HG02759 (cell line): ENCODE measurements around the gene FBXO42.
A peak's percentile ranks its signal among the peaks of the same experiment; 100 is the strongest.

Experiments used
- ATAC-seq: cut with Tn5 transposase; IDR thresholded peaks from one replicate; pipeline ENCODE4 v1.9.1; 2021; ENCODE audit warnings: mild to moderate bottlenecking, moderate library complexity; ENCODE audit not compliant: unreplicated experiment

FBXO42 gene

DNA sequence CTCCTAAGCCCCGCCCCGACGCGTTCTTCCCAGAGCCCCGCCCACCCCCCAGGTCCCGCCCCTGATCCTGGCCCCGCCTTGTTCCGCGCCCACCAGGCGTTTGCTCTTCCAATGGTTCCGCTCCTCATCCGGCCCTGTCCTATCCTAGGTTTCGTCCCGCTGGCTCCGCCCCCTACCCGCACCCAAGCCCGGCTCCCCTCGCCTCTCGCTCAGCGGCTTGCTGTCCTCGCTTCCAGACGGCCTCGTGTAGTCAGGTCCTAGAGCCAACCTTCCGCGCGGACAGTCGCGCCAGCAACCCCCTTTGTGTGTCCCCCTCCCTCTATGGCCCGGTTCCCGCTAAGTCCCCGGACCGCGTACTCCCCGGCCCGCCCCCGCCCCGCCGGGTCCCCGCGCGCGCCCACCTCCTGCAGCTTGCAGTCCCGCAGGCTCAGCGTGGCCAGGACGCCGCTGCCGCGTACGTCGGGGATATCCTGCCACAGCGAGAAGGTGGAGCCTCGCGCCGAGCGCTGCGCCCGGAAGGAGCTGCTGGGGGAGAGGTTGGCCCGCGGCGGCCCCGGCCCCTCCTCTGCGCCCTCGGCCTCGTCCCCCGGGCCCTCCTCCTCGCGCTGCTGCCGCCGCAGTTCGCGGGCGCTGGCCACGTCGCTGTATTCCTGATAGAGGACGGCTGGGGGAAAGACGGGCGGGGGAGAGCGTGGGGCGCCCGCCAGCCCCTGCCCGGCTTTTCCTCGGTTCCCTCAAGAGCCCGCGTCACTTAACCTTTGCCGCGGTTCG is 145.5 kb downstream of the FBXO42 start:
- peak; percentile 77 for ATAC-seq

DNA sequence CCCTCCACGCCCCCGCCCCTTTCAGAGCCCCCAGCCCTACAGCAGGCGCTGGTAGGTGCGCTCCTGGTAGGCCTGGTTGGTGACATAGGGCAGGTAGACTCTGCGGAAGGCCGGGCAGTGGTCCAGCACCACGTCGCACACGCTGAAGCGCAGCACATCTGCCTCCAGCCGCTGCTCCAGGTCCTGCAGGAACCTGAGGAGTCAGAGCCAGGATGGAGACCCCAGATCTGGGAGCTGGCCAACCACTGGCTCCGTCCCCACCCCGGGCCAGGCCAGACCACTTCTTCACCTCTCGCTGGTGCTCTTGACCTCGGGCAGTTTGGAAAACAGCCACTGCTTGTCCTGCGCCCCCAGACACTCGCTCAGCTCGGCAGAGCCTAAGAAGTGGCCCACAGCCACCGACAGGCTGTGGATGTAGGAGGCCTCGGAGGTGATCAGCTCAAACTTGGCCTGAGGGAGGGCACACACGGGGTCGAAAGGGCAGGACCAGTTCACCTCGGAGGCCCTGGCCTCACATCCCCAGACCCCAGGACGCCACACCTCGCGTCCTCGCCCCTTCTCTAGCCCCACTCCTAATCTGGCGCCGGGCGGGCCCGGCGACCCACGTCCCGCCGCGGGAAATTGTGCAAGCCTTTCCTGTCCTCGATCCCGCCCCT is 146.3 kb downstream of the FBXO42 start:
- ATAC-seq, result no peak

DNA sequence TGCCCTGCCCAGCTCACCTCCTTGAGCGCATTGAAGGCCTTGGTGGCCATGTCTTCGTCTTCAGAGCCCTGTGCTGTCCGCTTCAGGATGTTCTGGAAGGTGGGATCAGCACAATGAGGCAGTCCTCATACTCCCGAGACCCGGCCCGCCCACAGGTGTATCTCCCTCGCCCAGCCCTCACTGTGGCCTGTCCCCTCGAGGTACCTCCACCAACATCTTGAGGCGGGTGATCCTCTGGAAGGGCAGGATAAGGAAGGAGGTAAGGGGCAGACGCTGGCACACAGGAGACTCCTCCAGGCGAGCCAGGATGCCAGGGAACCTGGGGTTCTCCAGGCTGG is 147.0 kb downstream of the FBXO42 start:
- ATAC-seq, result no peak

DNA sequence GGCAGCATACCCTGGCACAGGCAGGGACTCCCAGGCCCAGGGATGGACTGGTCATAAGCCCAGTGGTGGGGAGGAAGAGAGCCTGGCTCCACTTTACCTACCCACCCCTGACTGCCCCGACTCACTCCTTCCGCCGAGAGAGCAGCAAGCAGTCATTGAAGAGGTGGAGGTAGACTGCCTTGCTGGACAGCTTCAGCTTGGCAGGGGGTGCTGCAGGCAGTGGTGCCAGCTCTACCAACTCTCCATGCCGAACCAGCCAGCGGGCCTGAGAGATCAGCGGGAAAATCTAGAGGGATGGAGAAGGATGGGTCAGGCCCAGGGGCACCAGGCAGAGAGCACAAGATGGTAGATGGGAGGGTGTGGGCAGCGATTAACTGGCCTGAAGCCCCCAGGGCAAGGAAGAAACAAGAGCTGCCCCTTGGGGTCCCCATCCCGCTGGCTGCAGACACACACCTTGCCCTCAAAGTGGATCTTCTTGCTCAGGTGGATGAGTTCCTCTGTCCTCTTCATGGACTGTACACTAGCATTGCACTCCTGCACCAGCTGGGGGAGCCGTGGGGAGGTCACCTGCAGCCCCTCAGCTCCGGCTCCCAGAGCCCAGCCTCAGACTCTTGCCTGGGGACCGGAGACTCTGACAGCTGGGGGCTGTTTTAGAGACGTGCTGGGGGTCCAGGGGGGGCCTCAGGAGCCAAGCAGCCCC is 147.5 kb downstream of the FBXO42 start:
- no peak for ATAC-seq

DNA sequence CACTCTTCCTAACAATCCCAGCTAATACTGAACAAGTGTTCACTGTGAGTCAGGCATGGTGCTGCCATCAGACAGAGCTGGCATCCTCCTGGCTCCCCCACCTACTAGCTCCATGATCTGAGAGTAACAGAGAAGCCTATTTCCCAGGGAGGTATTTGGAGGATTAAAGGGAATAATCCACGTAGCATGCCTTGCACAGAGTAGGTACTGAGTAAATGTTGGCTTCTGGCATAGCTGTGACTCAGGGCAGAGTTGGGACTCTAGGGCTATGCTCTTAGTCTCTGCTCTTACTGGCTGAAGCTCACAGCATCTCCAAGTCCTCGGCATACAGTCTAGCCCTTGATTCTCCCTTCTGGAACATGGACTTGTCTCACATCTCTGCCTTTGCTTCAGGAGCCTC is 148.1 kb downstream of the FBXO42 start:
- ATAC-seq, result no peak

DNA sequence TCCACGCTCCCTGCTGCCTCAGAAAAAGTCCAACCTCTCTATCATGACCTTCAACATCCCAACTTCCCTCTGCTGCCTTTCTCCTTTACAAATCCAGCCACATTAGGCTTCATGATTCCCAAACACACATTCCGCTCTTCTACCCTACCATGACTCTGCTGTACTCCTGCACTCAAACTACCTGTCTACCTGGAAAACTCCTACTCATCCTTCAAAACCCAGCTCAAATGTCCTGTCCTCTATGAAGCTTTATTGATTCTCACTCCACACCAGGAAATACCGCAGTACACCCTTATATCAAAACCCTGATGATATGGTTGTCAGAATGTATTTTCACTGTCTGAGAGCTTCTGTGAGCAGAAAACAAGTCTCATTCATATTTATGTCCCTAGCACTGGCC is 148.7 kb downstream of the FBXO42 start:
- ATAC-seq, result no peak

DNA sequence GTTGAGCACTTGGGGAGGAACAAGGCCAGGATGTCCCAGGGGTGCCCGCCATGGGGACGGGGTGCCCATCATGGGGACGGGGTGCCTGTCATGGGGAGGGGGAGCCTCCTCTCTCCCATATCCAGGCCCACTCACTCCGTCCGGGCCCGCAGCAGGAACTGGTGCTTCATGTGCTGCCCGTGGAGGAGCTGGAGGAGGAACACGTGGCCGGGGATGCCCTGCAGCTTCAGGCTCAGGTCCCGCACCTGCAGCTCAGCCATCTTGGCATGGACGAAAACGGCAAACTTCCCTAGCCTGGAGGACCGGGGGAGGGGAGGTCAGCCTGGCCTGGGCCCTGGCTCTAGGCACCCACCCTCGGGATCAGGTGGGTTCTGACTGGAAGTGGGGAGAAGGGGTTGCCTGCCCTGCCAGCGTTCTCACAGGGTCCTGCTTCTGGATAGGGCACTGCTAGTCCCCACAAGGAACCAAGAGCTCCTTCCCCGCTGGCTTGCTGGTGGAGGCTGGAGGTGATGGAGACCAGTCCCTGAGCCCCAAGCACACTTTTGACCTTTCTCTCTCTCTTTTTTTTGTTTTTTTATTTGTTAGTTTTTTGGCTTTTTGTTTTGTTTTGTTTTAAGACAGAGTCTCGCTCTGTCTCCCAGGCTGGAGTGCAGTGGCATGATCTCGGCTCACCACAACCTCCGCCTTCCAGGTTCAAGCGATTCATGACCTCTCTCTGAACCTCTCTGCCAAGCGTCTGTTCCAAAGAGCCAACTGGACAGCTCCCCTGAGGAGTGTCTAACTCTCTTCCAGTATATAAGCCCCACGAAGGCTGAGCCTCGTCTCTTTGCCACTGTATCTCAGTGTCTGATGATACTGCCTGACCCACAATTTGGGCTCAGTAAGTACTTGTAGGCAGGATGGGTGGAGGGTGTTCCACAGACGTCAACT is 149.7 kb downstream of the FBXO42 start:
- ATAC-seq, result no peak

DNA sequence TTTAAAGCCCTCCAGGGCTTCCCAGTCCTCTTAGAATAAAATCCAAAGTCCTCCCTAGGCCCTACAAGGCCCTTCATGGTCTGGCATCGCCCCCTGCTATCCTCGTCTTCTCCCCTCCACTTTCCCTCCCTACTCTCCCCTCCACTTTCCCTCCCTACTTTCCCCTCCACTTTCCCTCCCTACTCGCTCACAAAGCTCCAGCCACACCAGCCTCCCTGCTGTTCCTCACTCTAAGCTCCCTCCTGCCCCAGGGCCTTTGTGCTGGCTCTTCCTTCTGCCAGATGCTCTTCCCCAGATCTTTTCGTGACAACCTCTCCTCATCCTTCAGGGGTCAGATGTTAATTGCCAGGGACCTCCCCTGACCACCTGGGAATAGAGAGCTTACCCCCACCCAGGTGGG is 152.6 kb downstream of the FBXO42 start:
- no peak for ATAC-seq

DNA sequence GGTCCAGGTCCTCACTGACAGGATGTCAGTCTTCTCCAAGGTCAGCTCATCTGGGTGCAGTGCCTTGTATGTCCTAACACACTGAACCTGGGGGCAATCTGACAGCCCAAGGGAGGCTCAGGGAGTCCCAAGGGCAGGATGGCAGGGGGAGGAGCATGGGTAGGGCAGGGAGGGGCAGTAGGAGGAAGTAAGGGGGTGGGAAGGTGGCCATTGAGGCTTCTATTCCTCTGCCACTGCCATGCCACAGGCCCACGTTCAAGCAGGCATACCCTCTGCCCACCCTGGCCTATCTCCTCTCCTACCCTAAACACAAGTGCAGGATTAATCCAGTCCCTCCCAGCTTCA is 153.2 kb downstream of the FBXO42 start:
- no peak for ATAC-seq

DNA sequence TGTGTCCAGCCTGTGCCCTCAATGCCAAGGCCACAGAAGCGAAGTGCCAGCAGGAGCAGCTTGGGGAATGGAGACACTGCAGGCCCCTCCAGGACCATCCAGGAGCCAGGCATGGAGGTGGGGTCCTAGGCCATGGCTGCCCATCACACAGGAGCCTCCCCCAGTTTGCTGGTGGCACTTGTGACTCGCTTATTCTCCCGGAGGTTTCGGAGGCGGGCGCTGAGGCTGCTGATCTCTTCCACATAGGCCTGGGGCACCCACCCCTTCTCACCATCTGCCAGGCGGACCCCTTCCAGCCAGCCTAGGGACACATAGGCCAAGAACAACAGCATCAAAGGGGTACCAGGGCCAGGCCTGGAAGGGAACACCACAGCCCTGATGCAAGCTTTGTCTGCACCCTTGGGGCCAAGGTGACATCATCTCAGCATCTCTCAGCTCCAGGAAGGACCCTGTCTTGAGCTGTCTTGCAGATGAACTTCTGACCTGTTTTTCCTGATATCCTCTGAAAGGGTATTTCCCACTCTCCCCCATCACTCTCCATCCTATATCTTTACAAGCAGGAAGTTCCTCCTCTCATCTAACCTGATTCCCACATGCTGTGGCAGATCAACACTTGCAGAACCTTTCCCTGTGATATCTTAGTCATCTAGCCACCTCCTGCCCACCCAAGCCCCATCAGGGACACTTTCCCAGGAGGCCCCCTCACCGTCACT is 153.7 kb downstream of the FBXO42 start:
- ATAC-seq, result no peak

DNA sequence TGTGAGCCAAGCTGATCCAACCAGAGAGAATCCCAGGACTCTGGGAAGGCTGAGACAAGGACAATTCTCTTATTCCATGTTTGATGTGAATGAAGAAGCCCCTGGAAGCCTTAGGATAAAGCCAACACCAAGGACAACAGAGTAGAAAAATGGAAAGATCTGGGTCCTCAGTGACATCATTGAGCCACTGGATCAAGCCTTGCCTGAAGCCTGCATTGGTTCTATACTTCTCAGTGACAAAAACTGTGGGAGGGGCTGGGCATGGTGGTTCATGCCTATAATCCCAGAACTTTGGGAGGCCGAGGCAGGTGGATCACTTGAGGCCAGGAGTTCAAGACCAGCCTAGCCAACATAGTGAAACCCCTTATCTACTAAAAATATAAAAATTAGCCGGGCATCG is 155.4 kb downstream of the FBXO42 start:
- no peak for ATAC-seq
